HEK293T (cell line): ENCODE results near the gene CCM2.

Experiments
- ARNT ChIP-seq: fragments of 450-650 bp; IDR thresholded peaks from 2 replicates; pipeline ENCODE4 v1.6.1; 2017; ENCODE audit warnings: mild to moderate bottlenecking
- BHLHE40 ChIP-seq: fragments of 450-650 bp; IDR thresholded peaks from 2 replicates; pipeline ENCODE4 v1.6.1; 2016; ENCODE audit warnings: mild to moderate bottlenecking, moderate library complexity, borderline replicate concordance
- L3MBTL2 ChIP-seq: fragments of 450-650 bp; conservative IDR thresholded peaks from 2 replicates; pipeline ENCODE4 v1.6.1; 2016; ENCODE audit warnings: mild to moderate bottlenecking
- LEF1 ChIP-seq: fragments of 450-650 bp; IDR thresholded peaks from 2 replicates; pipeline ENCODE4 v1.6.1; 2017; ENCODE audit warnings: mild to moderate bottlenecking, borderline replicate concordance
- SP1 ChIP-seq: fragments of 450-650 bp; IDR thresholded peaks from 2 replicates; pipeline ENCODE4 v1.6.1; 2017
- TARDBP ChIP-seq: fragments of 450-650 bp; IDR thresholded peaks from 2 replicates; pipeline ENCODE4 v1.6.1; 2016

DNA sequence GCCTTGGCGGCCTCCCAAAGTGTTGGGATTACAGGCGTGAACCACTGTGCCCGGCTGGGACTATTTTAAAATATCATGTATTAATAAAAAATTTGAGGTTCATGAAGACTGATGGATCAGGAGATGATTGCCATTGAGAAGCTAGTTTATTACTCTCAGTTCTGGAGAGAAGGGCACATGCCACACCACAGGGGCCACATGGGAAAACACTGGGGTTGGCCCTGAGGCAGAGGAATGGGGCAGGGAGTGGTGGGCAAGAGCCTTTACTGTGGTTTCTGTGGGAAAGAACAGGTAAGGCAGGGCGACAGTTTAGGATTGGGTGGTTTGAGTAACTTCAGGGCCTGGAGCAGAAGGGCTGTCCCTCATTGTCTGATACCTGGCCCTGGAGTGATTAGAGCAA lies 118.3 kb downstream of the CCM2 start:
- TF ChIP-seq L3MBTL2, result no peak
- no peak for TF ChIP-seq SP1
- no peak for TF ChIP-seq LEF1
- TF ChIP-seq TARDBP, result no peak
- no peak for TF ChIP-seq ARNT
- TF ChIP-seq BHLHE40, result no peak
